Stomach smooth muscle (tissue), 2 donors: ENCODE results near the gene UGT1A8.

Experiments
- H3K27ac ChIP-seq: one replicate; pipeline ENCODE4 v1.7.0; 2013; ENCODE audit warnings: mild to moderate bottlenecking, low read length, inconsistent platforms
- H3K27me3 ChIP-seq, 2 donors: one replicate each; pipeline ENCODE4 v1.7.0; 2013; ENCODE audit warnings: low read length in 2 of 2; ENCODE audit not compliant: insufficient read depth in 2 of 2, control insufficient read depth in 1 of 2
- H3K36me3 ChIP-seq, 2 donors: one replicate each; pipeline ENCODE4 v1.7.0; 2013; ENCODE audit warnings: low read length in 2 of 2; ENCODE audit not compliant: control insufficient read depth in 2 of 2, insufficient read depth in 2 of 2
- H3K4me1 ChIP-seq: one replicate; pipeline ENCODE4 v1.7.0; 2013; ENCODE audit warnings: low read length; ENCODE audit not compliant: control insufficient read depth, insufficient read depth
- H3K4me3 ChIP-seq, 2 donors: one replicate each; pipeline ENCODE4 v1.7.0; 2013; ENCODE audit warnings: low read length in 2 of 2
- H3K9ac ChIP-seq, 2 donors: one replicate each; pipeline ENCODE4 v1.7.0; 2013; ENCODE audit warnings: low read length in 2 of 2, mild to moderate bottlenecking in 1 of 2
- H3K9me3 ChIP-seq, 2 donors: one replicate each; pipeline ENCODE4 v1.7.0; 2013; ENCODE audit warnings: low read length in 2 of 2; ENCODE audit not compliant: control insufficient read depth in 2 of 2
- donor health status: healthy.
- donor health status: Pancreatic carcinoma.

Gene UGT1A8

DNA sequence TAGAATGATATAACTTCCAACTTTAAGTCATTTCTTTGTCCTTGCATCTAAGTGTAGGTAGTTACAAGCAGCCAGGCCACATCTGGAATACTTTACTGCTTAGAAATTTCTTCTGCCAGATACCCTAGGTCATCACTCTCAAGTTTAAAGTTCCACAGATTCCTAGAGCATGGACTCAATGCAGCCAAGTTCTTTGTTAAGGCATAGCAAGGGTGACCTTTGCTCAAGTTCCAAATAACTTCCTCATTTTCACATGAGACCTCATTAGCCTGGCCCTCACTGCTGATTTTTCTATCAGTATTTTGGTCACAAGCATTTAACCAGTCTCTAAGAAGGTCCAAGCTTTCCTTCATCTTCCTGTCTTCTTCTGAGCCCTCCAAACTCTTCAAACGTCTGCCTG is 46.5 kb downstream of the UGT1A8 start:
- no peaks in the 10 kb centered on the region for H3K9me3 ChIP-seq
- H3K4me1 ChIP-seq: no peaks in the 10 kb centered on the region
- no peaks in the 10 kb centered on the region for H3K27me3 ChIP-seq
- no peaks in the 10 kb centered on the region for H3K36me3 ChIP-seq
- no peak overlapping the region for H3K4me3 ChIP-seq
- H3K9ac ChIP-seq: no peak overlapping the region
- no peak overlapping the region for H3K27ac ChIP-seq

DNA sequence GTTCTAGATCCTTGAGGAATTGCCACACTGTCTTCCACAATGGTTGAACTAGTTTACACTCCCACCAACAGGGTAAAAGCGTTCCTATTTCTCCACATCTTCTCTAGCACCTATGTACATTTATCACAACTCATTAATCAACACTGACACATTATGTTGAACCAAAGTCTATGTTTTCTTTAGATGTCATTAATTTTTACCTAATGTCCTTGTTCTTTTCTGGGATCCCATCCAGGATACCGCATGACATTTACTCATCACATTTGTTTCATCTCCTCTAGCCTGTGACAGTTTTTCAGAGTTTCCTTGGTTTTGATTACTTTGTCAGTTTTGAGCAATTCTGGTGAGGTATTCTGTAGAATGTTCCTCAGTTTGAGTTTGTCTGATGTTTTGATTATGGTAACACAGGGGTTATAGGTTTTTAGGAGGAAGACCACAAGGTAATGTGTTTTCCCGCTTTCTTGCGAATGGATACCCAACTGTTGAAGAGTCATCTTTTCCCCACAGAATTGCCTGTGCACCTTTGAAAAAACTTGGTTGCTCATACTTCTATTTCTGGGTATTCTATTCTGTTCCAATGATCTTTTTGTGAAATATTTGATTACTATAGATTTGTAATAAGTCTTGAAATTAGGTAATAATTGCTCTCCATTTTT is 51.3 kb downstream of the UGT1A8 start:
- Histone ChIP-seq H3K9ac (no peak overlapping the region), H3K4me1 (no peaks in the 10 kb centered on the region), H3K36me3 (no peaks in the 10 kb centered on the region), H3K27me3 (no peaks in the 10 kb centered on the region), H3K4me3 (no peak overlapping the region), H3K27ac (no peak overlapping the region), H3K9me3 (no peaks in the 10 kb centered on the region)

- H3K9ac ChIP-seq: no peak within 1 kb of the TSS
- H3K4me3 ChIP-seq: no peak within 1 kb of the TSS
- no peaks in the 10 kb centered on the region for H3K36me3 ChIP-seq
- no peaks in the 10 kb centered on the region for H3K4me1 ChIP-seq
- peaks cover 0 to 2% of the 10 kb centered on the region in 2 donors for H3K9me3 ChIP-seq
- H3K27me3 ChIP-seq: no peaks in the 10 kb centered on the region
- no peak within 1 kb of the TSS for H3K27ac ChIP-seq
Measured at GRCh38 chr2:233671290-233672161, 54.1 kb downstream of the UGT1A8 start, which contains the start of gene UGT1A9. UGT1A9 (plus strand) TSS chr2:233671898; CDS start chr2:233671935, 37 bp downstream.

GRCh38 chr2:233672886-233673285 is 55.5 kb downstream of the UGT1A8 start:
- Histone ChIP-seq H3K27me3 (no peaks in the 10 kb centered on the region), H3K27ac (no peak overlapping the region), H3K36me3 (no peaks in the 10 kb centered on the region), H3K9me3 (peaks cover 0 to 2% of the 10 kb centered on the region in 2 donors), H3K4me1 (no peaks in the 10 kb centered on the region), H3K4me3 (no peak overlapping the region), H3K9ac (no peak overlapping the region)

DNA sequence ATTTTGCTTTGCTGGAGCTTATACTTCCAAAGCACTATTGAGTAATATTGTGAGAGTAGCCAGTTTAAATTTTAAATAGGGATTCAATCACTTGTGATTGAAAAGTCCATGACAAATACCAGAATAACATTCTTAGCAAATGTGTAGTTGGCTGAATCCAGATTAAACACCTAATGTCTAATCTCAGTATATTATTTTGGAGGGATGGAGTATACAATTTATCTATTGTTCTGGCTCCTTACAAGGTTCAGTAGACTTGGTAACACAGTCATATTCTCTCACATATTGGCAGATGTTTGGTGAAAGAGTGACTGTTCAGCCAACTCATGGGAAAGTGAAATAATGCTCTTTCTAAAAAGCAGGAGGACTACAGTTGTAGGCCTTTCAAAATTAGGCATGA is 56.5 kb downstream of the UGT1A8 start:
- no peaks in the 10 kb centered on the region for H3K27me3 ChIP-seq
- no peaks in the 10 kb centered on the region for H3K36me3 ChIP-seq
- peaks cover 0 to 2% of the 10 kb centered on the region in 2 donors for H3K9me3 ChIP-seq
- no peak overlapping the region for H3K27ac ChIP-seq
- H3K4me1 ChIP-seq: no peaks in the 10 kb centered on the region
- no peak overlapping the region for H3K9ac ChIP-seq
- no peak overlapping the region for H3K4me3 ChIP-seq

DNA sequence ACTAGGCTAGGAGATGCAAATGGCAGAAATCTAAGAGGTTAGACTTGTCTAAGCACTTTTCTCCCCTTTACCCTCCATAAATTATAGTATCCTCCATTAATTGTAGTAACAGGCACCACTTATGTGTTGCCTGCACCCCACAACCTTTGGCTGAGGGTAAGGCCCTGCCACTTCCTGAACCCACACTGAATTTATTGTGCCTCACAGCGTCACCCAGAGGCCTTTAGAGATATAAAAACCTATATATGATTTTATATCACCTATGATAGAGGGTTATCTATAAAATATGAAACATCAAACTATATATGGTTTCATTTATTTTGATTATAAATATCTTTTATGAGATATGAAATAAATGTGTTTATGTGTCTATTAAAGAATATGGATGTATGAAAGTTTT is 56.9 kb downstream of the UGT1A8 start:
- H3K9me3 ChIP-seq: peaks cover 0 to 2% of the 10 kb centered on the region in 2 donors
- no peak overlapping the region for H3K4me3 ChIP-seq
- no peaks in the 10 kb centered on the region for H3K27me3 ChIP-seq
- H3K9ac ChIP-seq: no peak overlapping the region
- no peaks in the 10 kb centered on the region for H3K4me1 ChIP-seq
- H3K36me3 ChIP-seq: no peaks in the 10 kb centered on the region
- H3K27ac ChIP-seq: no peak overlapping the region

DNA sequence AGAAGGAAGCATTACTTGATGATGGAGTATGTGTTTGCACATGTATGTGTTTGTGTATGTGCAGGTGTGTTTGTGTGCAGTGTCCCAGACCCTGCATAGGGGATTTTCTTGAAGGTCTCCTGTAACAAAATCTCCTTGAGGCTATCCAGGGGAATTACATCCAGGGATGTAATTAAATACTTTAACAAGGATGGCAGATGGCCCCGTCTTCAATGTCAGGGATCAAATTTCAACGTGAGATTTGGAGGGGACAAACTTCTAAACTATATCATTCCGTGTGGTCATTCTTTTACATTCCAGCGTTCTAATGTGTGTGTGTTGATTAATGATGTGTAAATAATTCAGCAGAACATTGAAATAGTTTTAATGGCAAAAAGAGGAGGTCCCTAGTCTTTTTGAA is 57.6 kb downstream of the UGT1A8 start:
- Histone ChIP-seq H3K4me1 (no peaks in the 10 kb centered on the region), H3K9me3 (peaks cover 0 to 2% of the 10 kb centered on the region in 2 donors), H3K27me3 (no peaks in the 10 kb centered on the region), H3K4me3 (no peak overlapping the region), H3K27ac (no peak overlapping the region), H3K9ac (no peak overlapping the region), H3K36me3 (no peaks in the 10 kb centered on the region)

- H3K9ac ChIP-seq: no peak overlapping the region
- no peaks in the 10 kb centered on the region for H3K4me1 ChIP-seq
- peaks cover 0 to 2% of the 10 kb centered on the region in 2 donors for H3K27me3 ChIP-seq
- no peak overlapping the region for H3K27ac ChIP-seq
- peaks cover 0 to 2% of the 10 kb centered on the region in 2 donors for H3K9me3 ChIP-seq
- H3K4me3 ChIP-seq: no peak overlapping the region
- H3K36me3 ChIP-seq: no peaks in the 10 kb centered on the region
Measured at GRCh38 chr2:233676046-233676445, 58.6 kb downstream of the UGT1A8 start.

DNA sequence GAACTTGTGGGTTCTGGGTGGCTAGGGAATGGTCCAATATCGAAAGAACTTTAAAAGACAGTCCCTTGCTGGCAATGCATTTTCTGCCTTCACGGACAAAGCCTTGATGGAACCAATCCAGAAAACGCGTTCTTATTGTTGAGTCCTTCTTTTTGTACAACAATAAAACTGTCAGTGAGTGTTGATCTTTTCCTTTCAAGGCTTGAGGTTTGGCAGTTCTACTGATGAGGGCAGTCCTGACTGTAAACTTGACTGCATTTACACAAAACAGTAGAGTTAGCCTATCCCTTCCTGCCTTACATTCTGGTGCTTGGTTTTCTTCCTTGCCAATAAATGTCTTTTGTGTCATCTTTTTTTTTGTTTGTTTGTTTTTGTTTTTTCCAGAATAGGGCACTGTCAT is 61.8 kb downstream of the UGT1A8 start:
- Histone ChIP-seq H3K36me3 (no peaks in the 10 kb centered on the region), H3K4me1 (no peaks in the 10 kb centered on the region), H3K9me3 (peaks cover 0 to 2% of the 10 kb centered on the region in 2 donors), H3K27me3 (peaks cover 0 to 2% of the 10 kb centered on the region in 2 donors), H3K27ac (no peak overlapping the region), H3K4me3 (no peak overlapping the region), H3K9ac (no peak overlapping the region)

- peaks cover 0 to 2% of the 10 kb centered on the region in 2 donors for H3K27me3 ChIP-seq
Measured at GRCh38 chr2:233680361-233681045, 63.1 kb downstream of the UGT1A8 start.

More at GRCh38 chr2:233680361-233681045, 63.1 kb downstream of the UGT1A8 start:
- no peaks in the 10 kb centered on the region for H3K36me3 ChIP-seq
- no peak overlapping the region for H3K27ac ChIP-seq
- H3K4me3 ChIP-seq: no peak overlapping the region
- no peaks in the 10 kb centered on the region for H3K9me3 ChIP-seq
- no peaks in the 10 kb centered on the region for H3K4me1 ChIP-seq
- H3K9ac ChIP-seq: no peak overlapping the region
